Osteocyte (in vitro differentiated cells): ENCODE results near the gene TRIP11. TPM values are rescaled to one million over a fixed set of nuclear protein-coding genes. Genes with fewer than 3 reads are reported as not detected.
A peak's percentile ranks its signal among the peaks of the same experiment; 100 is the strongest.

Experiments
- DNase-seq: peaks from one replicate; pipeline ENCODE4 v3.0.0; 2021; ENCODE audit warnings: mixed read lengths; ENCODE audit not compliant: unreplicated experiment; ENCODE audit errors: extremely low spot score
- H3K27ac Mint-ChIP-seq: one replicate; pipeline ENCODE4 v1.8.0; 2021; ENCODE audit warnings: mild to moderate bottlenecking, mixed read lengths; ENCODE audit not compliant: unreplicated experiment
- H3K27me3 Mint-ChIP-seq: one replicate; pipeline ENCODE4 v1.8.0; 2021; ENCODE audit warnings: mixed read lengths; ENCODE audit not compliant: unreplicated experiment
- H3K36me3 Mint-ChIP-seq: one replicate; pipeline ENCODE4 v1.8.0; 2021; ENCODE audit warnings: mixed read lengths; ENCODE audit not compliant: unreplicated experiment
- H3K4me1 Mint-ChIP-seq: one replicate; pipeline ENCODE4 v1.8.0; 2021; ENCODE audit warnings: mixed read lengths; ENCODE audit not compliant: unreplicated experiment
- H3K4me3 Mint-ChIP-seq: one replicate; pipeline ENCODE4 v1.8.0; 2021; ENCODE audit warnings: mild to moderate bottlenecking, moderate library complexity, mixed read lengths; ENCODE audit not compliant: unreplicated experiment
- H3K9me3 Mint-ChIP-seq: one replicate; pipeline ENCODE4 v1.8.0; 2021; ENCODE audit warnings: mixed read lengths; ENCODE audit not compliant: unreplicated experiment
- long read RNA-seq: library from polyadenylated mRNA; unstranded; transcript quantifications from one replicate; pipeline ENCODE4 v2.0.0, GENCODE V29; 2021
- total RNA-seq: library from RNA; stranded (reverse); gene quantifications from 2 replicates; pipeline ENCODE4 v1.2.1, GENCODE V29; 2021
- TF ChIP-seq, protein P1 (sequence below): fragments of 200-600 bp; sonication (generic); IDR thresholded peaks from 2 replicates; pipeline ENCODE4 v1.5.0; 2021; ENCODE audit warnings: antibody characterized with exemption, mild to moderate bottlenecking, moderate library complexity

TRIP11 gene
- 74.8 and 75.1 TPM in 2 replicates for total RNA-seq
- long read RNA-seq, partial matches to known transcripts = 351 of 391 reads
- long read RNA-seq, other reads (novel, unspliced or antisense) = 40 of 391 reads

DNA sequence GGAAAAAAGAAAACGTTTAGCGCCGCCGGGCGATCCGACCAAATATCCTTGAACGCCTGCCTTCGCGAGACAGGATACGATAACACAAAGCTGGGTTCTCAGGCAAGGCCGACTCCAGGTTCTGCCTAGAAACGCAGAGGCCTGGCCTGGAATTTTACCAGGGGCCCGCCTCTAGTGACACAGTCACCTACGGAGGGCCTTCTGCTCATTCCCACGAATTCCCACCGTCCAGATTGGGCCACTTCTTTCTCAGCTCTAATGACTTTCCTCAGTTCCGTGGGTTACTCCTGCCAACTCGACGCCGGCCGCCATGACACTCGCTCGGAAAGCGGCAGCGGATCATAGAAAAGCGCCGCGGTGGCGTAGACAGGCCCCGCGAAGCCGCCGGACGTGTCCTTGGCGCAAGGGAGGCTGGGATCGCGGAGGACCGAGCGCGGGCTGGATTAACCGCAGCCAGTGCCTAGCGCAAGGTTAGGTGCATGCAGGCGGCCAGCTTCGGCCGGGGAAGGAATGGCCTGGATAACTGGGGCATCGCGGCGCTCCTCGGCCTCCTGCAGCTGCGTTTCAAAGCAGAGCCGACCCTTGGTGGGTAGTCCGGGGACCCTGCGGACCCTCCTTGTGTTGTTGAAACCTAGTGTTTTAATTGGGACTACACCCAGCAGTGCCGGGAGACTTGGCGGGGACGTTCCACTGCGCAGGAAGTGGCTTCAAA is at the start of gene TRIP11:
TSS of gene TRIP11 (minus strand) at position 341 of the 712 bp plus-strand sequence. CDS start 374 bp downstream, outside the sequence.
- Mint-ChIP-seq H3K4me3 (peak within 1 kb of the TSS; percentile 99), H3K27ac (peak within 1 kb of the TSS; percentile 99), H3K27me3 (no peaks in the 10 kb centered on the region), H3K36me3 (peaks cover 3% of the 10 kb centered on the region), H3K9me3 (no peaks in the 10 kb centered on the region), H3K4me1 (peaks cover 32% of the 10 kb centered on the region)
- DNase-seq = peak; percentile 97
- TF ChIP-seq, protein P1, sequence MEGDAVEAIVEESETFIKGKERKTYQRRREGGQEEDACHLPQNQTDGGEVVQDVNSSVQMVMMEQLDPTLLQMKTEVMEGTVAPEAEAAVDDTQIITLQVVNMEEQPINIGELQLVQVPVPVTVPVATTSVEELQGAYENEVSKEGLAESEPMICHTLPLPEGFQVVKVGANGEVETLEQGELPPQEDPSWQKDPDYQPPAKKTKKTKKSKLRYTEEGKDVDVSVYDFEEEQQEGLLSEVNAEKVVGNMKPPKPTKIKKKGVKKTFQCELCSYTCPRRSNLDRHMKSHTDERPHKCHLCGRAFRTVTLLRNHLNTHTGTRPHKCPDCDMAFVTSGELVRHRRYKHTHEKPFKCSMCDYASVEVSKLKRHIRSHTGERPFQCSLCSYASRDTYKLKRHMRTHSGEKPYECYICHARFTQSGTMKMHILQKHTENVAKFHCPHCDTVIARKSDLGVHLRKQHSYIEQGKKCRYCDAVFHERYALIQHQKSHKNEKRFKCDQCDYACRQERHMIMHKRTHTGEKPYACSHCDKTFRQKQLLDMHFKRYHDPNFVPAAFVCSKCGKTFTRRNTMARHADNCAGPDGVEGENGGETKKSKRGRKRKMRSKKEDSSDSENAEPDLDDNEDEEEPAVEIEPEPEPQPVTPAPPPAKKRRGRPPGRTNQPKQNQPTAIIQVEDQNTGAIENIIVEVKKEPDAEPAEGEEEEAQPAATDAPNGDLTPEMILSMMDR = no peak

DNA sequence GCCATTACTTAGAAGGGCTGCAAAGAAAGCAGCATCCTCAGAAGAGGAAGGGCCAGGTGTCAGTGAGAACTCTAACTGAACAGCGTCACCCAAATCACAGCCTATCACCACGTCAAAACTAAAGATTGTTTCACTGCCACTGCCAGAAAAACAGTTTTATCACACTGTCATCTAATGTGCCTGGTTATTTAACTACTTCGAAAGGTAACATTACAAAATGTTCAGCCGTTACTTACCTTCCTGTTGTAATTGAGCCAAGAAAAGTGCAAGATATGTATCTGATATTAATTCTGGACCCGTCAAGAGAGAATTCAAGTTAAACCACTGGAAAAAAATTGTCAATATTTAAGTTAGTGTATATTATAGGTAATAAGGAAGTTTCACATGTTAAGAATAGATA is 48.6 kb upstream of the TRIP11 start:
- Mint-ChIP-seq H3K9me3 (no peaks in the 10 kb centered on the region), H3K27ac (no peak overlapping the region), H3K36me3 (peaks cover 47% of the 10 kb centered on the region), H3K4me1 (no peaks in the 10 kb centered on the region), H3K4me3 (no peak overlapping the region), H3K27me3 (no peaks in the 10 kb centered on the region)
- TF ChIP-seq, protein P1 = no peak
- DNase-seq = no peak

- H3K4me1 Mint-ChIP-seq = no peaks in the 10 kb centered on the region
- no peak for DNase-seq
- H3K27ac Mint-ChIP-seq = no peak overlapping the region
- H3K4me3 Mint-ChIP-seq = no peak overlapping the region
- TF ChIP-seq, protein P1 = no peak
- no peaks in the 10 kb centered on the region for H3K9me3 Mint-ChIP-seq
- H3K27me3 Mint-ChIP-seq = no peaks in the 10 kb centered on the region
- H3K36me3 Mint-ChIP-seq = peaks cover 27% of the 10 kb centered on the region
Measured at GRCh38 chr14:92074555-92074954, 34.7 kb upstream of the TRIP11 start.

GRCh38 chr14:92058006-92058917 is 18.4 kb upstream of the TRIP11 start:
- DNase-seq = no peak

More at GRCh38 chr14:92058006-92058917, 18.4 kb upstream of the TRIP11 start:
- no peak overlapping the region for H3K27ac Mint-ChIP-seq
- peaks cover 8% of the 10 kb centered on the region for H3K36me3 Mint-ChIP-seq
- H3K4me1 Mint-ChIP-seq = no peaks in the 10 kb centered on the region
- TF ChIP-seq, protein P1 = no peak
- no peaks in the 10 kb centered on the region for H3K9me3 Mint-ChIP-seq
- no peak overlapping the region for H3K4me3 Mint-ChIP-seq
- no peaks in the 10 kb centered on the region for H3K27me3 Mint-ChIP-seq
